D721Med (cell line): ENCODE data around the gene TENM4.

ENCODE experiments used
- DNase-seq: peaks from one replicate; pipeline ENCODE4 v3.0.0; 2011; ENCODE audit warnings: low spot score; ENCODE audit not compliant: insufficient read length
- FAIRE-seq: peaks from 2 replicates; lab custom pipeline; 2011; peaks lifted over from hg19 to GRCh38; lab: Jason Lieb, UNC
- TF ChIP-seq, protein P1 (sequence below): IDR thresholded peaks from 2 replicates; pipeline ENCODE4 v1.5.1; 2012; ENCODE audit warnings: mild to moderate bottlenecking, control low read depth; ENCODE audit not compliant: insufficient read depth; ENCODE audit errors: missing control alignments

The TENM4 gene

DNA sequence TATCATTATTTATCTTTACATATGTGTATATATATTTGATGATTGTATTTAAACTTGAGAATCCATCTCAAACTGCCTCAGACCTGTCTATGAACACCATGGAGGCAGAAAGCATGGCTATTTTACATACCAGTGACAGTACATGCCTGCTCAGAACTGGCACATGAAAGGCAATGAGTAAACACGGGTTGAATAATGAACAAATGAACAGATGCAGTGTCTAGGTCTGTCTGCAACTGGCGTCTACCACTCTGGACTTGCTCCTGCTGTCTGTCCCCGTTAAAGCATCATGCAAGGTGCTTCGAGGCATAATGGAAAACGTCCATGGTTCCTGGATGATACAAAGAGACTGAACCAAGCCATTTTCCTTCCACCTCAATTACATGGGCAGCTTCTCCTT, 594.6 kb downstream of the TENM4 start:
- TF ChIP-seq, protein P1, sequence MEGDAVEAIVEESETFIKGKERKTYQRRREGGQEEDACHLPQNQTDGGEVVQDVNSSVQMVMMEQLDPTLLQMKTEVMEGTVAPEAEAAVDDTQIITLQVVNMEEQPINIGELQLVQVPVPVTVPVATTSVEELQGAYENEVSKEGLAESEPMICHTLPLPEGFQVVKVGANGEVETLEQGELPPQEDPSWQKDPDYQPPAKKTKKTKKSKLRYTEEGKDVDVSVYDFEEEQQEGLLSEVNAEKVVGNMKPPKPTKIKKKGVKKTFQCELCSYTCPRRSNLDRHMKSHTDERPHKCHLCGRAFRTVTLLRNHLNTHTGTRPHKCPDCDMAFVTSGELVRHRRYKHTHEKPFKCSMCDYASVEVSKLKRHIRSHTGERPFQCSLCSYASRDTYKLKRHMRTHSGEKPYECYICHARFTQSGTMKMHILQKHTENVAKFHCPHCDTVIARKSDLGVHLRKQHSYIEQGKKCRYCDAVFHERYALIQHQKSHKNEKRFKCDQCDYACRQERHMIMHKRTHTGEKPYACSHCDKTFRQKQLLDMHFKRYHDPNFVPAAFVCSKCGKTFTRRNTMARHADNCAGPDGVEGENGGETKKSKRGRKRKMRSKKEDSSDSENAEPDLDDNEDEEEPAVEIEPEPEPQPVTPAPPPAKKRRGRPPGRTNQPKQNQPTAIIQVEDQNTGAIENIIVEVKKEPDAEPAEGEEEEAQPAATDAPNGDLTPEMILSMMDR = no peak

DNA sequence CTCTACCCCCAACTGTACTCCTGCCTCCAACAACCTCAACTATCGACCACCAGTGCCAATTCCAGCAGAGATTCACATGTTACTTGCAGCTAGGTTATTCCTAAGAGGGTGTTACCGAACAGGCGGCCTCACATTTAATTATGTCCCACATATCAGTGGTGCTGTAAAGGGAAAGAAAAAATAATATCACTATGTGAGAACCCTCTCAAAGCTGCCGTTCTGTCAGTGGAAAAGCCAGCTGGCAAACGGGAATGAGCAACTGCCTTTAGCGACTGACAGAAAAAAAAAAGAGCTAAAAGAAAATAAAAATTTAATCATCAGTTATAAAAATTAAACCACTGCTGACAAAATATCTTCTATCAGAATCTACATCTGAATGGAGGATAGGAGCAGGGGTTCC, 595.3 kb downstream of the TENM4 start:
- no peak for FAIRE-seq
- DNase-seq = no peak
- TF ChIP-seq, protein P1 = no peak

More for the DNA sequence above, 594.6 kb downstream of the TENM4 start:
- DNase-seq (no peak), FAIRE-seq (no peak)

DNA sequence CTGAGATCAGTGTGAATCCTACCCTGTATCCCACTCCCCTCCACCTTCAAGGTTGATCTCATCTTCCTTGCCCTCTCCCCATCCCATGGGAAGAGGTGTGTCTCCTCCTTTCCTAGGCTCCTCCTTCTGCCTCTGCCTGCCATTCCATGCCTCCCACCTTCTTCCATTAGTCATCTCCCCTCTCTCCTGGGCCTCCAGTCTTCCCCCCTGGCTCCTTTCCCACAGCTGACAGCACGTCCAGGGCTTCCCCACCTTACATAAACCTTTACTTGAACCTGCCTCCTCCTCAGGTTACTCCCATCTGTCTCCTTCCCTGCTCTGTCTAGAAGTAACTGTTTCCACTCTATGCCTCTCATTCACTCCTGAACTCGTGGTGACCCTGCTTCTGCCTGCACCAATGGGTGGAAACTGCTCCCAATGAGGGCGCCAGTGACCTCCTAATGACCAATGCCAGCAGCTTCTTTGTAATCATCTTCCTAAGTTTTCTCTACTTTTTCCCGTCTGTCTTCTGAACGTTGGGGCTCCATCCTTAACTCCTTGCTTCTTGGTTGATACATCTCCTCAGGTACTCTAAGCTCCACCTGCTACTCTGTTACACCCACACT, 599.3 kb downstream of the TENM4 start:
- no peak for DNase-seq
- FAIRE-seq = no peak
- TF ChIP-seq, protein P1 = no peak

DNA sequence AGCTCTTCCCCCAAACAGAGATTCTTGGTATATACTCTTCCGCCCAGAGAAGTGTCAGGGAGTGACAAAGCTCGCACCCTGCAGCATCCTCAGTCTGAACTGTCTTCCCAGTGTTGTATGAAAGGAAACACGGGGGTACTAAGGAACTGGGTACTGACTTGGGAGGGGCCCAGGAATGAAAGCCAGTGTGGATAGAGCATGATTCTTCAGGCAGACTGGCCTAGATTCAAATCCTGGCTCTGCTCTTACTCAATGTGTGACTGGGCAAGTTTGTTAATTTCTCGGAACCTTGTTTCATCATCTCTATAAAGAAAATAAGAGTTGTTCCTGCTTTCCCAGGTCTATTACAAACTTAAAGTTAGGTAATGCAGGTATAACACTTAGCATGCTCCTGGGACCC, 600.2 kb downstream of the TENM4 start:
- DNase-seq (no peak), FAIRE-seq (no peak)
- TF ChIP-seq, protein P1 = no peak

DNA sequence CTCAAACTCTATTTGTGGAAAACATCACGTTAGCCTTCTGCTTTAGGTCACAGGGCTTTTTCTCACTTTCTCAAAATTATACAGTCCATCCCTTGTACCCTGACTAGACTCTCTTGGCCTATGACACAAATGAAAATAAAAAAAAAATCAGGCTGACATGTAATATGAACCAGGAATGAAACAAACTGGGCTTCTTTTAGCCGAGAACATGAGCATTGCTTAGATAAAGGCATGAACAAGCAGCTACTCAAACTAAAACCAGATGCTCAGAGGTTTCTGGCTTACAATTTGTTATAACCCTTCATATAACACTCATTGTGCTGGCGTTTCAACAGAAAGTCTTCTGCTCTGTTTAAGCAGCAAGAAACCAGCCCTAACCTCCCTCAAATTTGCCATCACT, 600.6 kb downstream of the TENM4 start:
- FAIRE-seq = no peak

DNA sequence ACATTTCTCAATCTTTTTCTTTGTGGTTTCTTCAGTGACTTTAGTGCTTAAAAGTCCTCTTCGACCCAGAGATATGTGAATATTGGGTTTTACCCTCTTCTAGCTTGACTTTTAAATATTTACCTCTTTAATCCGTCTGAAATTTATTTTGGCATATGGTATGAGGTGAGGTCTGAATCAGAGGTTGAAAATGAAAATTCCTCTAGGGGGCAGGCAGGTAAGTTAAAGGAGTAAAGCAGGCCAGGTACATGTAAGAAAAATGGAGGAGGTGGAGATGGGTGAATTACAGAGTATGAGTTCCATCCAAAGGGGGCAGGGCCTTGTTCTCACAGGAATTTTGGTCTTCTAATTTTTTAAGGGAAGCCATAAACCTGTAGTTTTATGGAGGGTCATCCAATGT, 602.4 kb downstream of the TENM4 start:
- no peak for FAIRE-seq
- TF ChIP-seq, protein P1 = no peak
- DNase-seq = no peak

More for the DNA sequence above, 600.6 kb downstream of the TENM4 start:
- DNase-seq = no peak
- TF ChIP-seq, protein P1 = no peak

DNA sequence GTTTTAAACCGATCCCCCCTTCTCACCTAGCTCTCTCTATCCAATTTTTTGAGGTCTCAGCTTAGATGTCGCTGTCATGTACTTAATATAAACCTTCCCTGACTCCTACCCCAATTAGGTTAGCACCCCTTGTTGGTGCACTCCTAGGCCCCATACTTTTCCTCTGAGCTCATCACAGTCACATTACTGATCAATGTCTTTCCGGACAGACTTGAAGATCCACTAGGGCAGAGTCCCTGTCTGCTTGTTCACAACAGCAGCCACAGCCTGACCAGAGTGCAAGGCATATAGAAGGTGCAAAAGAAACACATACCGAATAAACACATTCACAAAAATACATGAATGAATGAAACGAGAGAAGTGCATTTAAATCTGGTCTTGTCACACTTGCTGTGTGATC, 605.2 kb downstream of the TENM4 start:
- no peak for FAIRE-seq
- TF ChIP-seq, protein P1 = no peak
- no peak for DNase-seq
